ENCODE results near the gene XRCC4. TPM values are rescaled to one million over a fixed set of nuclear protein-coding genes. Genes with fewer than 3 reads are reported as not detected.

The XRCC4 gene
- polyA plus RNA-seq, 1 of the 3 experiments (the other 2 are of a cell fraction) = 1.8 TPM

DNA sequence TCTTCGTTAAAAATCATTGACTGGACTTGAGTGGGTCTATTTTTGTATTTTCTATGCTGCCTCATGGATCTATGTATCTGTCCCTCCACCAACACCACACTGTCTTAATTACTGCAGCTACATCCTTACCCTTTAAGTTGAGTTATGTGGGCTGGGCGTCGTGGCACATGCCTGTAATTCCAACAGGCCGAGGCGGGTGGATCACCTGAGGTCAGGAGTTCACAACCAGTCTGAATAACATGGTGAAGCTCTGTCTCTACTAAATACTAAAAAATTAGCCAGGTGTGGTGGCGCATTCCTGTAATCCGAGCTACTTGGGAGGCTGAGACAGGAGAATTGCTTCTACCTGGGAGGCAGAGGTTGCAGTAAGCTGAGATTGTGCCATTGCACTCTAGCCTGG is 48.2 kb downstream of the XRCC4 start:
- H3K9me2 ChIP-seq = no peaks in the 10 kb centered on the region
- H3K9ac ChIP-seq = no peak overlapping the region
- no peak for TF ChIP-seq GATA2 (CRISPR knock-in tag; IDR thresholded peaks at IDR 0.05)
- no peak for TF ChIP-seq EZH2phosphoT487 (IDR thresholded peaks at IDR 0.05; ENCODE audit: borderline replicate concordance, low read depth)
- no peak for TF ChIP-seq MEF2A (IDR thresholded peaks at IDR 0.05; ENCODE audit: borderline replicate concordance, low read depth)
- TF ChIP-seq EP300 (IDR thresholded peaks at IDR 0.05; ENCODE audit: borderline replicate concordance in 1 of 2, low read depth in 1 of 2, low read length in 1 of 2) = no peak
- TF ChIP-seq, protein P1, sequence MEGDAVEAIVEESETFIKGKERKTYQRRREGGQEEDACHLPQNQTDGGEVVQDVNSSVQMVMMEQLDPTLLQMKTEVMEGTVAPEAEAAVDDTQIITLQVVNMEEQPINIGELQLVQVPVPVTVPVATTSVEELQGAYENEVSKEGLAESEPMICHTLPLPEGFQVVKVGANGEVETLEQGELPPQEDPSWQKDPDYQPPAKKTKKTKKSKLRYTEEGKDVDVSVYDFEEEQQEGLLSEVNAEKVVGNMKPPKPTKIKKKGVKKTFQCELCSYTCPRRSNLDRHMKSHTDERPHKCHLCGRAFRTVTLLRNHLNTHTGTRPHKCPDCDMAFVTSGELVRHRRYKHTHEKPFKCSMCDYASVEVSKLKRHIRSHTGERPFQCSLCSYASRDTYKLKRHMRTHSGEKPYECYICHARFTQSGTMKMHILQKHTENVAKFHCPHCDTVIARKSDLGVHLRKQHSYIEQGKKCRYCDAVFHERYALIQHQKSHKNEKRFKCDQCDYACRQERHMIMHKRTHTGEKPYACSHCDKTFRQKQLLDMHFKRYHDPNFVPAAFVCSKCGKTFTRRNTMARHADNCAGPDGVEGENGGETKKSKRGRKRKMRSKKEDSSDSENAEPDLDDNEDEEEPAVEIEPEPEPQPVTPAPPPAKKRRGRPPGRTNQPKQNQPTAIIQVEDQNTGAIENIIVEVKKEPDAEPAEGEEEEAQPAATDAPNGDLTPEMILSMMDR (IDR thresholded peaks at IDR 0.05) = no peak
- no peak for TF ChIP-seq JUND (IDR thresholded peaks at IDR 0.05)
- H3K27me3 ChIP-seq (ENCODE audit: insufficient read depth) = no peaks in the 10 kb centered on the region
- ChIA-PET CTCF (no interaction called here), POLR2A (no interaction called here)
- no peak overlapping the region for H3K4me3 ChIP-seq (ENCODE audit: low read depth in 2 of 2, low read length in 1 of 2)
- no peaks in the 10 kb centered on the region for H3K79me2 ChIP-seq (ENCODE audit: insufficient read depth)
- no peak overlapping the region for H3K4me2 ChIP-seq
- H3F3A ChIP-seq (replicated peaks; ENCODE audit: insufficient read depth) = no peaks in the 10 kb centered on the region
- H3K36me3 ChIP-seq (replicated peaks in 1 of 2; ENCODE audit: control insufficient read depth in 1 of 2, insufficient read depth in 2 of 2, low read length in 1 of 2) = peaks cover 0 to 6% of the 10 kb centered on the region in 2 experiments
- no peak for DNase-seq
- H2AFZ ChIP-seq (ENCODE audit: low read depth) = no peak overlapping the region
- 79% methylated on average over 7 of the region's 7 CpGs for WGBS (ENCODE audit: low lambda C conversion rate)
- no peaks in the 10 kb centered on the region for H3K4me1 ChIP-seq (ENCODE audit: control insufficient read depth in 1 of 2, insufficient read depth in 2 of 2, low read depth in 1 of 2, low read length in 1 of 2)
- H3K9me3 ChIP-seq = no peaks in the 10 kb centered on the region
- H3K27ac ChIP-seq (ENCODE audit: low read depth in 2 of 2, low read length in 1 of 2) = no peak overlapping the region
- H4K20me1 ChIP-seq (ENCODE audit: insufficient read depth) = no peaks in the 10 kb centered on the region

DNA sequence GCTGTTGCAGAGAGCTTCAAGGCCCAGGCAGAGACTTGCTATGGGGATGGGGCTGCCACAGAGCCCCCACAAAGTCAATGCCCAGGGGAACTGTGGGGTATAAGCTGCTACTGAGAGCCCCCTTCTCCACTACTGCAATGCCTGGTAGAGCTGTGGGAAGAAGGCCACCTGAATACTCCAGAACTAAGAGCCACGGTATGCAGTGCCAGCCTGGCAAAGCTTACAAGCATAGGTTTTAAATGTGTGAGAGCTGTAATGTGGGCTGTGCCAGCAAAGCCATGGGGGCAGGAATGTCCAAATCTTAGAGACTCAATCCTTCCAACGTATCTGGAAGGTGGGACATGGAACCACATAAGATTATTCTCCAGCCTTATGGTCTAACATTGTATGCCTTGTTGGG is 49.2 kb downstream of the XRCC4 start:
- ChIA-PET POLR2A (no interaction called here), CTCF (no interaction called here)
- Histone ChIP-seq H3K4me2 (no peak overlapping the region), H3K79me2 (ENCODE audit: insufficient read depth) (no peaks in the 10 kb centered on the region), H3K27me3 (ENCODE audit: insufficient read depth) (no peaks in the 10 kb centered on the region), H3K9me3 (no peaks in the 10 kb centered on the region), H3K9me2 (no peaks in the 10 kb centered on the region), H3F3A (replicated peaks; ENCODE audit: insufficient read depth) (no peaks in the 10 kb centered on the region), H3K27ac (ENCODE audit: low read depth in 2 of 2, low read length in 1 of 2) (no peak overlapping the region), H3K36me3 (replicated peaks in 1 of 2; ENCODE audit: control insufficient read depth in 1 of 2, insufficient read depth in 2 of 2, low read length in 1 of 2) (peaks cover 0 to 6% of the 10 kb centered on the region in 2 experiments), H3K4me3 (ENCODE audit: low read depth in 2 of 2, low read length in 1 of 2) (no peak overlapping the region), H2AFZ (ENCODE audit: low read depth) (no peak overlapping the region), H3K4me1 (ENCODE audit: control insufficient read depth in 1 of 2, insufficient read depth in 2 of 2, low read depth in 1 of 2, low read length in 1 of 2) (no peaks in the 10 kb centered on the region), H3K9ac (no peak overlapping the region), H4K20me1 (ENCODE audit: insufficient read depth) (no peaks in the 10 kb centered on the region)
- TF ChIP-seq RCOR1 (IDR thresholded peaks at IDR 0.05; ENCODE audit: low read length) = no peak
- 56% methylated on average over 2 of the region's 2 CpGs for WGBS (ENCODE audit: low lambda C conversion rate)
- no peak for DNase-seq

DNA sequence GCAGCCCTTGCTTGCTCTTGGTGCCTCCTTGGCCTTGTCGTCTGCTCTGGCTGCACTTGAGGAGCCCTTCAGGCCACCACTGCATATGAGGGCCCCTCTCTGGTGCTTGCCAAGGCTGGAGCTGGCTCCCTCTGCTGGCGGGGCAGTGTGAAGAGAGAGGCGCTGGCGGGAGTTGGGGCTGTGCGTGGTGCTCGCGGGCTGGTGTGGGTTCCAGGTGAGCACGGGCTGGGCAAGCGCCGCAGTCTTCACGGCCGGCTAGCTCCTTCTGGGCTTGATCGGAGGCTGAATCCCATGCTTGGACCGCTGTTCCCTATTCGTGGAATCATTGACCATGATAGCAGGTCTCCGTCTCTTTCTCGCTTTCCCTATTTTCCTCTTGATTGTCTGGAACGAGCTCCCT is 56.5 kb downstream of the XRCC4 start:
- ChIA-PET POLR2A (no interaction called here), CTCF (no interaction called here)
- no peaks in the 10 kb centered on the region for H3K27me3 ChIP-seq (ENCODE audit: insufficient read depth)
- DNase-seq = no peak
- WGBS (ENCODE audit: low lambda C conversion rate) = 91% methylated on average over 18 of the region's 18 CpGs
- no peaks in the 10 kb centered on the region for H3K9me3 ChIP-seq
- H3F3A ChIP-seq (replicated peaks; ENCODE audit: insufficient read depth) = peaks cover 4% of the 10 kb centered on the region
- no peak overlapping the region for H3K9ac ChIP-seq
- no peak overlapping the region for H2AFZ ChIP-seq (ENCODE audit: low read depth)
- peaks cover 3% of the 10 kb centered on the region; the same call in 1 of the 2 replicates for H3K9me2 ChIP-seq
- no peaks in the 10 kb centered on the region for H3K36me3 ChIP-seq (replicated peaks in 1 of 2; ENCODE audit: control insufficient read depth in 1 of 2, insufficient read depth in 2 of 2, low read length in 1 of 2)
- H3K79me2 ChIP-seq (ENCODE audit: insufficient read depth) = no peaks in the 10 kb centered on the region
- no peaks in the 10 kb centered on the region for H4K20me1 ChIP-seq (ENCODE audit: insufficient read depth)
- H3K4me2 ChIP-seq = no peak overlapping the region
- H3K4me1 ChIP-seq (ENCODE audit: control insufficient read depth in 1 of 2, insufficient read depth in 2 of 2, low read depth in 1 of 2, low read length in 1 of 2) = no peaks in the 10 kb centered on the region
- TF ChIP-seq EP300 (IDR thresholded peaks at IDR 0.05; ENCODE audit: borderline replicate concordance in 1 of 2, low read depth in 1 of 2, low read length in 1 of 2) (no peak), MEF2A (IDR thresholded peaks at IDR 0.05; ENCODE audit: borderline replicate concordance, low read depth) (no peak)
- TF ChIP-seq, protein P2, sequence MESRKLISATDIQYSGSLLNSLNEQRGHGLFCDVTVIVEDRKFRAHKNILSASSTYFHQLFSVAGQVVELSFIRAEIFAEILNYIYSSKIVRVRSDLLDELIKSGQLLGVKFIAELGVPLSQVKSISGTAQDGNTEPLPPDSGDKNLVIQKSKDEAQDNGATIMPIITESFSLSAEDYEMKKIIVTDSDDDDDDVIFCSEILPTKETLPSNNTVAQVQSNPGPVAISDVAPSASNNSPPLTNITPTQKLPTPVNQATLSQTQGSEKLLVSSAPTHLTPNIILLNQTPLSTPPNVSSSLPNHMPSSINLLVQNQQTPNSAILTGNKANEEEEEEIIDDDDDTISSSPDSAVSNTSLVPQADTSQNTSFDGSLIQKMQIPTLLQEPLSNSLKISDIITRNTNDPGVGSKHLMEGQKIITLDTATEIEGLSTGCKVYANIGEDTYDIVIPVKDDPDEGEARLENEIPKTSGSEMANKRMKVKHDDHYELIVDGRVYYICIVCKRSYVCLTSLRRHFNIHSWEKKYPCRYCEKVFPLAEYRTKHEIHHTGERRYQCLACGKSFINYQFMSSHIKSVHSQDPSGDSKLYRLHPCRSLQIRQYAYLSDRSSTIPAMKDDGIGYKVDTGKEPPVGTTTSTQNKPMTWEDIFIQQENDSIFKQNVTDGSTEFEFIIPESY (IDR thresholded peaks at IDR 0.05; ENCODE audit: borderline replicate concordance, low read depth) = no peak
- H3K4me3 ChIP-seq (ENCODE audit: low read depth in 2 of 2, low read length in 1 of 2) = no peak overlapping the region
- H3K27ac ChIP-seq (ENCODE audit: low read depth in 2 of 2, low read length in 1 of 2) = no peak overlapping the region
